Stimulated activated CD4-positive, alpha-beta T cell treated with anti-CD3 and anti-CD28 coated beads, Interleukin-15, amount 100 ng/mL, for 24 hours (primary cell): ENCODE data around the gene ASPN.

Experiments used
- DNase-seq: peaks from one replicate; pipeline ENCODE4 v3.0.0-alpha.2; 2020

The ASPN gene

GRCh38 chr9:92482329-92482728 lies at the start of gene ASPN:
Gene ASPN, minus strand, starts transcription at chr9:92482506.
- DNase-seq: no peak

DNA sequence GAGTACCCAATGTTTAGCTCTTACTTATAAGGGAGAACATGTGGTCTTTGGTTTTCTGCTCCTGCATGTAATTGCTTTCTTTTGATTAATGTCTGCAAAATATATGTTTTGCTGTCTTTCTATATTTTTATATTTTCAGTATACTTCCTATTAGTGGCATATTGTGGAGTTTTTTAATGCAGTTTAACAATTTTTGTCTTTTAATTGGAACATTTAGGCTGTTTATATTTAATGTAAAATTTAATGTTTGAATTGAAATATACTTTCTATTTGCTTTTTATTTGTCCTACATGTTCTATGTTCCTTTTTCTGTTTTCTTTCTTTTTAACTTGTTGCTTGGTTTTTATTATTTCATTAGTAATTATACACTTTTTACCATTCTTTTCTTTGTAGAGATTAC lies 48.6 kb upstream of the ASPN start:
- no peak for DNase-seq

- no peak for DNase-seq
These were observed 46.8 kb upstream of the ASPN start for GRCh38 chr9:92529124-92529523.

GRCh38 chr9:92528522-92528849 lies 46.2 kb upstream of the ASPN start:
- DNase-seq: no peak

DNA sequence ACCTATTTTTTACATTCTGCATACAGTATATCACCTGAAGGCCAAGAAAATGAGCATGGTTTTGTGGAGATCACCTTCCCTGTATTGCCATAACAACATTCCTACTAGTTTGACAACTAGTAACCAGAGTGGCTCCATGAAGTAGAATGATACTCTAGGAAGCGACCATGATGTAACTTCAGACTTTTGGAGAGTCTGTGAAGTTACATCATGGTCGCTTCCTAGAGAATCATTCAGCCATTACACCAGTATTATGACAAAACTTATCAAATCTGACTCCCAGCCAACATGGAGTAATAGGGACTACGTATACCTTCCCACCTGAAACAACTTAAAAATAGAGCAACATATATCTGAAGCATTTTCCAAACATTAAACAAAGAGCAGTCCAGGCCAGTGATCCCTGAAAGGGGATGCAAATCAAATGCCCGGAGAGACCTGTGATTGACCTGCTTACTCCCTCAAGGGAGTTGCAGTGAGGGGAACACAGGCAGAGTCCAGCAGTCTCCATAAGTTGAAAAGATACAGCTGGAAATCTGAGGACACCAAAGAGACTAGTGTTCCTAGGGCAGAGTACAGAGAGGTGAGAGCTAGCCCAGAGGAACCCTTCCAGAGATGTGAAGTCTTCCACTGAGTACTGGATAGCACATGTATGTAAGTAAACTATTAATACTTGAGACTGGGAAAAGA lies 45.7 kb upstream of the ASPN start:
- no peak for DNase-seq

DNA sequence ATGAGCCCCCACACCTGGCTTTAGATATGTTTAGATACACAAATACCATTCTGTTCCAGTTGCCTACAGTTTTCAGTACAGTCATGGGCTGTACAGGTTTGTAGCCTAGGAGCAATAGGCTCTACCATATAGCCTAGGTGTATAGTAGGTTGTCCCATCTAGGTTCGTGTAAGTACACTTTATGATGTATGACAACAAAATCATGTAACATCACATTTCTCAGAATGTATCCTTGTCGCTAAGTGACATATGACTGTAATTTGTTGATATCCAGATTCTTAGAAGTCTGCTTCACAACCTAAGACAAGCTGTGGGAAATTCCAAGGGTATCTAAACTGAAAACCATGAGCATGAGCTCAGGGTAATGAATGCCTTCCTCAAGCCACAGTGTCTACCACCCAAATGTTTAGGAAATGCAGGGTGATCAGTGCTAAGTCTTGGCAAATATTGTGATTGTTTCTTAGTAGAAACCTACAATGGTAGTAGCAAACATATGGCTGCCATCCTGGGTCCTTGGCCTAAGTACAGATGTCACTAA lies 45.1 kb upstream of the ASPN start:
- DNase-seq: no peak

GRCh38 chr9:92525306-92525705 lies 43.0 kb upstream of the ASPN start:
- DNase-seq: no peak

DNA sequence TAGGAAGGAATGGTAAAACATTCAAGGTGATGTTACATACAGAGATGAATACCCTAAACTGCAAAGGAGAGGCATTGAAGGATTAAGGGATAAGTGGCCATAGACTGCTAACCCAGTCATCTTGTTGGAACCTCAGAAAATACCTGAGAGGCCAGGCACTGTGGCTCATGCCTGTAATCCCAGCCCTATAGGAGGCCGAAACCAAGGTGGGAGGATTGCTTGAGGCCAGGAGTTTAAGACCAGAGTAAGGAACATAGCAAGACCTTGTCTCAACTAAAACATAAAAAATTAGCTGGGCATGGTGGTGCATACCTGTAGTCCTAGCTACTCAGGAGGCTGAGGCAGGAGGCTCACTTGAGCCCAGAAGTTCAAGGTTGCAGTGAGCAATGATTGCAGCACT lies 42.6 kb upstream of the ASPN start:
- DNase-seq: no peak

- DNase-seq: no peak
These were observed 41.0 kb upstream of the ASPN start for GRCh38 chr9:92522983-92523970.

DNA sequence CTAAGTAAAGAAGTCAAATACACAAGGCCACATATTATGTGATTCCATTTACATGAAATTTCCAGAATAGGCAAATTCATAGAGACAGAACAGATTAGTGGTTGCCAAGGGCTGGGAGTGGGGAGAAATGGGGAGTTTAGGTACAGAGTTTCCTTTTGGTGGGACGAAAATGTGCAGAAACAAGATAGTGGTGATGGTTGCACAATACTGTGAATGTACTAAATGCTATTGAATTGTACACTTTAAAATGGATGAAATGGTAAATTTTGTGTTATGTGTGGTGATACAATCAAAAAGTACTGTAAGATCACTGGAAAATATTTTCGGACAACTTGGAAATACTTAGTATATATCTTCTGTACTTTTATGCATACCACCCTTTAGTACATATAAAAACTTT lies 38.5 kb upstream of the ASPN start:
- DNase-seq: no peak

- DNase-seq: no peak
These were observed 35.9 kb upstream of the ASPN start for GRCh38 chr9:92518199-92518598.

GRCh38 chr9:92517046-92517445 lies 34.7 kb upstream of the ASPN start:
- DNase-seq: no peak

- no peak for DNase-seq
These were observed 34.2 kb upstream of the ASPN start for GRCh38 chr9:92516521-92516920.

- no peak for DNase-seq
These were observed 32.3 kb upstream of the ASPN start for GRCh38 chr9:92514635-92515034.

GRCh38 chr9:92513349-92513748 lies 31.0 kb upstream of the ASPN start:
- no peak for DNase-seq

DNA sequence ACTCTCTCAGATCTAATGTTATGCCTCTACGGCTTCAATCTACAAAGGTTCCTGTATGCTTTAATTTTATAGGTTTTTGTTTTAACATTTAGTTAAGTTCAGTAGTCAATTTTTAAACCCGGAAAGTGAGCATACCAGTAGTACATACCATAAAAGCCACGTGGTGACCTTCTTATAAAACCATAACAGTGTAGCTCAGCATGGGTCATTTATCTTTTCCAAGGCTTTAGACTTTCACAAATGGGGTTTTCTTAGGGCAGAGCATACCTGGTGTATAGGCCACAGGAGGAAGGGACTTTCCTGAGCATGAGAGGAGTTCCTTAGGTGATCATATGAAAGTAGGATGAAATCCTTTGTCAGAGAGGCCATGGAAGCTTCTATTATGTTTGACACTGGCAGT lies 30.3 kb upstream of the ASPN start:
- DNase-seq: no peak

- DNase-seq: no peak
These were observed 28.4 kb upstream of the ASPN start for GRCh38 chr9:92510747-92511146.

GRCh38 chr9:92509050-92509449 lies 26.7 kb upstream of the ASPN start:
- no peak for DNase-seq

GRCh38 chr9:92508018-92508820 lies 25.9 kb upstream of the ASPN start:
- no peak for DNase-seq

GRCh38 chr9:92507496-92507895 lies 25.2 kb upstream of the ASPN start:
- no peak for DNase-seq

GRCh38 chr9:92507005-92507404 lies 24.7 kb upstream of the ASPN start:
- DNase-seq: no peak

DNA sequence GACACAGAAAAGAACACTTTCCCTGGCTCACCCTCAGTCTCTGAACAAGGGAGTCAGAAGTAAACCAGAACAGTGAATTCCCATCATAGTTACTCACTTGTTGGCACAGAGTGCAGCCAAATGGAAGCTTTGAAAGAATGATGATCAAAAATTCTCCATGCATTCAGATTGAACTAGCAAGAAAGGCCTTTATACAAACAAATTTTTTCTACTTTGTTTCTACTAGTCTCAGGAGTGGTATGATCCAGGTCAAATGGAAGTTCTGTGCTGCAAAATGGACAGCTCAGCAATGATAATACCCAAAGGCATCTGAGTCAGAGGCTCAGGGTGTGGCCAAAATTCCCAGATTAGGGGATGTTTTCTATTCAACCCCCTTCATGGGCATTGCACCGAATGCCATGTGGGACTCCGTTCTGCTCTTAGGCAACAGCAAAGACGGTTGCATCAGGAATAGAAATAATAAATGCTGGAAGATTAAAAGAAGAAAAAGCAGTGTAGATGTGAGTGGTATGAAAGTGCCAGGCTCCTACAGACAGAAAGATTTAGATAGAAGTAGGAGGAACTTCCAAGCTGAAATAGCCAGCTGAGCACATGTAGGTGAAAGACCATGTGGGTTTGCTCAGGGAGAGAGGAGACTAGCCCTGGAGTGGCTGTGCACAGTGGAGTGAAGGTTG lies 24.0 kb upstream of the ASPN start:
- no peak for DNase-seq

- no peak for DNase-seq
These were observed 22.6 kb upstream of the ASPN start for GRCh38 chr9:92504881-92505280.
